Measurements from ENCODE around the gene CCNF.
"Not testable (repeated sequence)": the region's sequence is repeated elsewhere in the genome, so short reads cannot be mapped to it uniquely, and the experiment has no call there.

The CCNF gene

DNA sequence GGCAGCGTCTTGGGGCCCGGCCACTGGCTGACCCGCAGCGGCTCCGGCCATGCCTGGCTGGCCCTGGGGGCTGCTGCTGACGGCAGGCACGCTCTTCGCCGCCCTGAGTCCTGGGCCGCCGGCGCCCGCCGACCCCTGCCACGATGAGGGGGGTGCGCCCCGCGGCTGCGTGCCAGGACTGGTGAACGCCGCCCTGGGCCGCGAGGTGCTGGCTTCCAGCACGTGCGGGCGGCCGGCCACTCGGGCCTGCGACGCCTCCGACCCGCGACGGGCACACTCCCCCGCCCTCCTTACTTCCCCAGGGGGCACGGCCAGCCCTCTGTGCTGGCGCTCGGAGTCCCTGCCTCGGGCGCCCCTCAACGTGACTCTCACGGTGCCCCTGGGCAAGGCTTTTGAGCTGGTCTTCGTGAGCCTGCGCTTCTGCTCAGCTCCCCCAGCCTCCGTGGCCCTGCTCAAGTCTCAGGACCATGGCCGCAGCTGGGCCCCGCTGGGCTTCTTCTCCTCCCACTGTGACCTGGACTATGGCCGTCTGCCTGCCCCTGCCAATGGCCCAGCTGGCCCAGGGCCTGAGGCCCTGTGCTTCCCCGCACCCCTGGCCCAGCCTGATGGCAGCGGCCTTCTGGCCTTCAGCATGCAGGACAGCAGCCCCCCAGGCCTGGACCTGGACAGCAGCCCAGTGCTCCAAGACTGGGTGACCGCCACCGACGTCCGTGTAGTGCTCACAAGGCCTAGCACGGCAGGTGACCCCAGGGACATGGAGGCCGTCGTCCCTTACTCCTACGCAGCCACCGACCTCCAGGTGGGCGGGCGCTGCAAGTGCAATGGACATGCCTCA, 42.6 kb downstream of the CCNF start:
- peak; percentile 43 for DNase-seq (ENCODE audit: low spot score)

DNA sequence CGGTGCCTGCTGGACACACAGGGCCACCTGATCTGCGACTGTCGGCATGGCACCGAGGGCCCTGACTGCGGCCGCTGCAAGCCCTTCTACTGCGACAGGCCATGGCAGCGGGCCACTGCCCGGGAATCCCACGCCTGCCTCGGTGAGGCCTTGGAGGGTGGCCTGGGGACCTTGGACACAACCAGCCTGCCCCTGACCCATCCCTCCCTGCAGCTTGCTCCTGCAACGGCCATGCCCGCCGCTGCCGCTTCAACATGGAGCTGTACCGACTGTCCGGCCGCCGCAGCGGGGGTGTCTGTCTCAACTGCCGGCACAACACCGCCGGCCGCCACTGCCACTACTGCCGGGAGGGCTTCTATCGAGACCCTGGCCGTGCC, 43.2 kb downstream of the CCNF start:
- DNase-seq (ENCODE audit: low spot score): no peak

DNA sequence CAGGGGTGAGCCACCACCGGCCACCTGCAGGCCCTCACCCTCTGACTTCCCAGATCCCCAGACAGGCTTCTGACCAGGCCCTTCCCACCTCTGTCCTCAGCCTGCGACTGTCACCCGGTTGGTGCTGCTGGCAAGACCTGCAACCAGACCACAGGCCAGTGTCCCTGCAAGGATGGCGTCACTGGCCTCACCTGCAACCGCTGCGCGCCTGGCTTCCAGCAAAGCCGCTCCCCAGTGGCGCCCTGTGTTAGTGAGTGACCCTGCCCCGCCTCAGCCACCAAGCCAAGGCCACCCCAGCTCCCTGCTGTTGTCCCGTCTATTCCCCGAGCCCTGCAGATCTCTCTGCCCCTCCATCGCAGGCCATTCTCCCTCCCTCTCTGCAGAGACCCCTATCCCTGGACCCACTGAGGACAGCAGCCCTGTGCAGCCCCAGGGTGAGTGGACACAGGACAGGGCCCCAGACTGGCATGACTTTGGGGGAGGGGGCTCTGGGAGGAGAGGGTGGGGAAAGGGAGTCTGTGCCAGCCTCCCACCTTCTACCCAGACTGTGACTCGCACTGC, 43.7 kb downstream of the CCNF start:
- no peak for DNase-seq (ENCODE audit: low spot score)

DNA sequence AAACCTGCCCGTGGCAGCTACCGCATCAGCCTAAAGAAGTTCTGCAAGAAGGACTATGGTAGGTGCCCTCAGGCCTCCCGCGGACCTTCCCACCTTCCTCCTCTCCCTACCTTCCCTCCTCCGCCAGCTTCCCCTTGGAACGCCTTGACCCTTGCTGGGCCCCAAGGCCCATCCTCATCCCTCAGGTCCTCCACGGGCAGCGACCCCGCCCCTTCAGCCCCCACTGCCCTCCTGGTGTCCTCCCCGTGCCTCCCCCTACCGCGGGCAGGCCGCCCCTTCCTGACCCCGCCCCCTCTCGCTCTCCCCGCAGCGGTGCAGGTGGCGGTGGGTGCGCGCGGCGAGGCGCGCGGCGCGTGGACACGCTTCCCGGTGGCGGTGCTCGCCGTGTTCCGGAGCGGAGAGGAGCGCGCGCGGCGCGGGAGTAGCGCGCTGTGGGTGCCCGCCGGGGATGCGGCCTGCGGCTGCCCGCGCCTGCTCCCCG, 44.2 kb downstream of the CCNF start:
- peak; percentile 55 for DNase-seq (ENCODE audit: low spot score)

DNA sequence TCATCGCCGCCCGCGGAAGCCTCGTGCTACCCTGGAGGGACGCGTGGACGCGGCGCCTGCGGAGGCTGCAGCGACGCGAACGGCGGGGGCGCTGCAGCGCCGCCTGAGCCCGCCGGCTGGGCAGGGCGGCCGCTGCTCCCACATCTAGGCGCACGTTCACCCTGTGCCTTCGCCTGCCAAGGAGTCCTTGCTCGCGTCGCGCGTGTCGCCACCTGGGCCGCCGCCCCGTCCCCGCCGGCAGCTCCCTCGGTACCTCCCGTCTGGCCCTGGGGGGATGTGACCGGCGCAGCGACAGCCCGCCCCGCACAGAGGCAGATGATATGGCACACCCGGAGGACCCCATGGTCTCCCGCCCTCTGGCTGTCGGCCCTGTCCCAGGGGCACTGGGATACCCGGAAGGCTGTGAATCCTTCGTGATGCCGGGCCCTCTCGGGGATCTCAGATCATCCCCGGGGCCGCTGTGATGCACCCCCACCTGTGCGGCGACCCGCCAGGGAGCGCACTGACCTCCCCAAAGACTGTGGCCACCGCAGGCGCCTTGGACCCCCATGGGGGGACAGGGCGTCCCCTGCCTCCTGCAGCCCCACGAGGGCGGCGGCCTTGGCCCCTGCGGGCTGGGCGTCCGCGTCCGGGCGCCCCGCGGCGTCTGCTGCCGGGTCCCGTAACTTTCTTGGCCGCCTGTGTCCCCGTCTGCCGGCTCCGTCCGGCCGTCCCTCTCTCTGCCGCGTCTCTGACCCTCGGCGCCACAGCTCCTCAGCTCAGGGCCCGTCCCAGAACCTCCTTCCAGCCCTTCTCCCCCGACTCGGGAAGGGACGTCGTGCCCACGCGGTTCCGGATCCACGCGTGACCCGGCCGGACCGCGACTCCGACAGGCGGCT, 45.0 kb downstream of the CCNF start:
- peak; percentile 70 for DNase-seq (ENCODE audit: low spot score)

DNA sequence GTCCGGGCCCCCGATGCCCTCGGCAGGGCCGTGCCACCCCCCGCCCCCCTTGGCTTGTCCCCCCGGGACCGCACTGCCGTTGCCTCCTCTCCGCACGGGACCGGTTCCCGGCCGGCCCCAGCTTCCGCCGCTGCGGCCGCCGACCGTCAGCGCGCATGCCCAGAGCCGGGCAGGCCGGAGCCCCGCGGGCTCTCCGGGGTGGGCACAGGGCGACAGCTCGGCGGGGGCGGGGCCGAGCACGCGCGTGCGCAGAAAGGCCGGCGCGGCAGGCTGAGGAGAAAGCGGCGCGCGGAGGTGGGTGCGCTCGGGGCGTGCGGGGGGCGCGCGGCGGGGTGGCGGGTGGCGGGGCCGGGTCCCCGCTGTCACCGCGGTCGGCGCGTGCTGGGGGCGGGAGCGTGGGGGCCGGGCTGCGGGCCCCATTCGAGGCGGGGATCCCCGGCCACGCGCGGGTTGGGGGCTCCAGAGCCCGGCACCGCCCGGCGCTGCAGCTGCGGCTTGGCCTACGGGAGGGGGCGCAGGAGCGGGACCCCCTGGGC, 45.7 kb downstream of the CCNF start, which contains the start of gene TBC1D24:
TBC1D24 (plus strand) TSS at position 251 of the 536 bp plus-strand sequence. CDS start 21,022 bp downstream, outside the sequence.
- peak; percentile 89 for DNase-seq (ENCODE audit: low spot score)

DNA sequence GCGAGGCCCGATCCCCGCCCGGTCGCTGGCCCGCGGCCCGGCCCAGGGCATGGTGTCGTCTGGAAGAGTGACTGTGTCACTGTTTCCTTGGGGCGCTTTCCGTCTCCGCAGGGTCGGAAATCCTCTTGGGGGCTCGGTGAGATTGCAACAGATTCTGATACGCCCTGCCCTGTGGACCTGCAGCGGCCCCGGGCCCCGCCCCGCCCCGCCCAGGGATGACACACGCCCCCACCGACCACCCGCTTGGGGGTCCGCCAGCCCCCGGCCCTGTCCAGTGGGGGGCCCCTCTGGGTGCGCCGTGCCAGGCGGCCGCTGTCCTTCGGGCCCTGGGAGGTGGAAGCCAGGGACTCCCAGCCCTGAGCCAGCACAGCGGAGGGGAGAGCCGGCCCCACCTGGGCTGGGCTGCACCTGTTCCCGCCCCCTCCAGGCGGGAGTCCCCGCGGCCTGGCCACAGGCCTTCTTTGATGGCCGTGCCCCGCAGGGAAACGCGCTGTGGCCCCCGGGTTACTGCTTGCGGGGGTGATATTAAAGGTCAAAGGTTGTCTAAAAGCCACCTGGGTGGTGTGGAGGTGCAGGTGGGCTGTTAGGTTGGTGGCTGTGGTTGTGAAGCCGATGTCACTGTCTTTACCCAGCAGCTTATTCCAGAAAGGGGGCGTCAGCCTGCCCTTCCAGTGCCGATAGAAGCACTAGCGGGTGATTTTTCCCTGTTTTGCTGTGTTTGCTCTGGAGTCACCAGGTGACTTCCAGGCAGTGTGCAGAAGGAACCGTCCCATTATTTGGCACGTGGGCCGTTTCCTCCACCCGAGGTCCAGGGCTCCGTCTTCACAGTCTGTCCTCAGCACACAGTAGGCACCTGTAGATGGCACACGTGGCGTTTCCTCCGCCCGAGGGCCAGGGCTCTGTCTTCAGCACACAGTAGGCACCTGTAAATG, 46.4 kb downstream of the CCNF start:
- DNase-seq (ENCODE audit: low spot score): peak; percentile 72

DNA sequence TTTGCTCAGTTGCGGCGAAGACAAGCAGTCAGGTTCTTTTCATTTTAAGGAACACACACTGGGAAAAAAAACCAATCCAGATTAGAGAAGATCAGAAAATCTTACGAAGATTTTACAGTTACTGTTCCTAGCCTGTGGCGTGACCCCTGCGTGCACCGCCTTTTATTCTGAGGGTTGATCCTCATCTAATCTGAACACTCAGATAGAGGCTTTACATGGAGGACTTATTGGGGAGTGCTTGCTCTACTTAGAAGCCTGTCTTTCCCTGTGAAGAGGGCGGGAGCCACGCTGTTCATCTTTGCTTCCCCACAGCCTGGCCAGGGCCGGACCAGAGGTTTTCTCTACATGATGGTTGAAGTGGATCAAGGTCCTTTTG, 47.1 kb downstream of the CCNF start:
- no peak for DNase-seq (ENCODE audit: low spot score)

DNA sequence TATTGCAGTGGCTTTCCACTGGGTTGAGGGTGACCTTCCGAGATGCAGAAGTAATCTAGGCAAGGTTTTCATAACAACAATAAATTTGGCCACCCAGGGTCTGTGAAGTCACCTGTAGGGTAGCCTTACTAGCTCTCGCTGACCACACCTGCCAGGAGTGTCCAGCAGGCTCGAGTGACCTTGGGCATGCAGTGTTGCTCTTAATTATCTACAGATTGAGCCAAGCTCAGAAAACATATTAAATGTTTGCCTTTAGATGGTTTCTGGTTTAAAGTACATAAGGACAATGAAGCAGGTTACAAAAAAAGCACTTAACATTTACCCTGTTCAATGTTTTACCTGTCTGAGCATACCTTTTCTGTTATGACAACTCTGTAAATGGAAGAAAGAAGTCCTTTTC, 47.5 kb downstream of the CCNF start:
- no peak for DNase-seq (ENCODE audit: low spot score)

DNA sequence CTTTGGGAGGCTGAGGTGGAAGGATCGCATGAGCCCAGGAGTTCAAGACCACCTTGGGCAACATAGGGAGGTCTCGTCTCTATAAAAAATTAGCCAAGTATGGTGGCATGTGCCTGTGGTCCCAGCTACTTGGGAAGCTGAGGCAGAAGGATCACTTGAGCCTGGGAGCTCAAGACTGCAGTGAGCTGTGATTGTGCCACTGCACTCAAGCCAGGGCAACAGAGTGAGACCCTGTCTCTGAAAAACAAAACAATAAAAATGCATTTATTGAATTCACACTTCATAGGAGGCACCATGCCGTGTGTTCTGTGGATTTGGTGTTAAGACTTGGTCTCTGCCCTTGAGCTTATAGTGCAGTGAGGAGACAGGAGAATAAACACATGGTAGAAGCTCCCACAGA, 48.1 kb downstream of the CCNF start:
- no peak for DNase-seq (ENCODE audit: low spot score)

DNA sequence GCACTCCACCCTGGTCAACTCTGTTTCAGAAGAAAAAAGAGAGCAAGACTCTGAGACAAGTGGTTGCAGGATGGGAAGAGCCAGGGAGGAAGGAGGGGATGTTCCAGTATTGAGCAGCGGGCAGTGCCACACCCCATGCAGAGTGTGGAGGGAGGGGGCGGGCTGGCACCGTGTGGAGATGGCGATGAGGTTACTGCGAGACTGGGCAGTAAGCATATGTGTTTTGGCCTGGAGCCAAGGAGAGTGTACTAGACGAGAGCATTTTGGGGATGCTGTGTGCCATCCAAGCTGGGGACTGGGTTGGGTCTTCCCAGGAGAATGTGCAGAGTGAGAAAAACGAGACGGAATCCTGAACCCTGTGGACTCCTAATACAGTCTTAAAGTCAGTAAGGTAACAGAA, 49.0 kb downstream of the CCNF start:
- no peak for DNase-seq (ENCODE audit: low spot score)

DNA sequence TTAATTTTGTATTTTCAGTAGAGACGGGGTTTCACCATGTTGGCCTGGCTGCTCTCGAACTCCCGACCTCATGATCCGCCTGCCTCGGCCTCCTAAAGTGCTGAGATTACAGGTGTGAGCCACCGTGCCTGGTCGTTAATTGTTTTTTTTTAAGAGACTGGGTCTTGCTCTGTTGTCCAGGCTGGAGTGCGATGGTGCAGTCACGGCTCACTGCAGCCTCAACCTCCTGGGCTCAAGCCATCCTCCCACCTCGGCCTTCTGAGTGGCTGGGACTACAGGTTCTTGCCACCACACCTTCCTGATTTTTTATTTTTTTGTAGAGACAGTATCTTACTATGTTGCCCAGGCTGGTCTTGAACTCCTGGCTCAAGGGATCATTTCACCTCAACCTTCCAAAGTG, 50.7 kb downstream of the CCNF start:
- not testable (repeated sequence) for DNase-seq (ENCODE audit: low spot score)

DNA sequence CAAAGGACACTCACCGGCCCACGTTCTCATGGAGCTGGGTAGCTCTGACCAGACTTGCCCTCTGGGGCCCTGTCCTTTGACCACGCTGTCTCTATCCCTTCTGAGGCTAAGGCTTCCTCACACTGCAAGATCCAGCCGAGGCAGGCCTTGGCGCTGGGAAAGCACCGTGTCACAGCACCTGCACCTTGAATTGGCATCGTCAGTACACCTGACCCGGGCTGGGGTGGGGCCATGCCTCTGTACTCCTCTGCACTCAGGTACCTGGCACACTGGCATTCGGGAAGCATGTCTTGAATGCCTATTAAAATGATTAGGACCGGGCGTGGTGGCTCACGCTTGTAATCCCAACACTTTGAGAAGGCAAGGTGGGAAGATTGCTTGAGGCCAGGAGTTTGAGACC, 51.7 kb downstream of the CCNF start:
- DNase-seq (ENCODE audit: low spot score): no peak

DNA sequence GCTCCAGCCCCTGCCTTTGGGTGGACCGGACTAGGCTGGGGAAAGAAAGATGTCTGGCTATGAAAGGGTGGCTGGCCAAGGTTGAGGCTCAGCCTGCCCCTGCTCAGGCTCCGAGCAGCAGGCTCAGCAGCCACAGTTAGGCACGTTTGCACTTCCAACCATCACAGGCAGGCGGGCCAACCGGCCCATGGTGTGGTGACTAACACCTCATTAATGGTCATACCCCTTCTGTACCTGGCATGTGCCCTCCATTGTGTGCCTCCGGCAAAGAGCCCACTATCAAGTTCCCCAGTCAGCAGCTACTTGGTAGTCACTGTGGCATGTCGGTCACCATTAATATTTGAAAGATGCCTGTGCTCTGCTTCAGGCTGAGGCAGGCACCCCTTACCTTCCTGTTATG, 52.4 kb downstream of the CCNF start:
- DNase-seq (ENCODE audit: low spot score): no peak

DNA sequence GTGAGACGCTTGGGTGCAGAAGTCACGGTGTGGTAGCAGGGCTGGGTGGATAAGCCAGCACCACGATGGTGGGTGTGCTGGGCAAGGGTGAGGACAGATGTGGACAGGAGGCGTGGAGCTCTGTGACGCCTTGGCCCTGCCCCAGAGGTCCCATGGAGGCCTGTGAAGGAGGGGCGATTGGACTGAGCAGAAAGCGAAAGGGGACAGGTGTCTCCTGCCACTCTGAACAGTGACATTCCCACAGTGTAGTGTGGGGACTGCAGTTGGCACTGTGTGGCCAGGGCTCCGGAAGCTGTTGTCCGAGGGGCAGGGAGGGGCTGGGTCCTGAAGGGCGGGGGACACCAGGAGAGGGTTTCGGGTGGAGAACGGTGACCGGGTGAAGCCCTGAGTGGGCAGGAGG, 53.0 kb downstream of the CCNF start:
- DNase-seq (ENCODE audit: low spot score): no peak

DNA sequence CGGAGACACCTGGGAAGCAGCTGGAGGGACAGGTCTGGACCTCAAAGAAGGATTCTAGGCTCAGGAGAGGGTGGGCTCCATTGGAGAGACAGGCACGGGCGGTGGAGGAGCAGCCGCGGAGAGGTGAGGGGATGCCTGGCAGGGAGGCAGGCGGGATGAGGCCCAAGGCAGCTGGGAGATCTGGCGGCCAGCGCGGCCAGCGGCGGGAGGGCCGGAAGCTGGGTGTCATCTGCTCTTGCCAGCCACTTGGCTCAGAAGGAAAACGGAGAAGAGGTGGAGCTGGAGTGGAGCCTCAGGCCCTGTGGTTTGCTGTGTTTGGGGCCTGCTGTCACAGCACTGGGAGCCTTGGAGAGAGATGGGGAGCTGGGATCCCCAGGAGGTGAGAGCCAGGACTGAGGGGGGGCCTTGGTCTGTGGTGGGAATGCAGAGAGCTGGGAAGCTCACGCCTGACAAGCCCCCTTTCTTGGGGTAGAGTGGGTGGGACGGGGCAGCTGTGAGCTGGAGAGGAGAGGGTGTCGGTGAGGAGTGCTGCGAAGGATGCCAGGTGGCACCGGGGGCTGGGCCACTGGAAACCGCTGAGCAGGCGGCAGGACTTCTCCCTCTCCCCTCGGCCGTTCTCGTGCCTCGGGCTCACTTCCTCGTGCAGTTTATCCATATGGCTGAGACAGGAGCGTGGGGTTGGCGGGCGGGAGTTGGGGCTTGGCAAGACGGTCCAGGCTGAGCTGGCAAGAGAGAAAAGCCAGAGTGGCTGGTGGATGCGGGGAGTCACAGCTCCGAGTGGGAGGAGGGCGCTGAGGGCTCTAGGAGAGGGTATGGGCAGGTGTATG, 53.7 kb downstream of the CCNF start:
- DNase-seq (ENCODE audit: low spot score): no peak

DNA sequence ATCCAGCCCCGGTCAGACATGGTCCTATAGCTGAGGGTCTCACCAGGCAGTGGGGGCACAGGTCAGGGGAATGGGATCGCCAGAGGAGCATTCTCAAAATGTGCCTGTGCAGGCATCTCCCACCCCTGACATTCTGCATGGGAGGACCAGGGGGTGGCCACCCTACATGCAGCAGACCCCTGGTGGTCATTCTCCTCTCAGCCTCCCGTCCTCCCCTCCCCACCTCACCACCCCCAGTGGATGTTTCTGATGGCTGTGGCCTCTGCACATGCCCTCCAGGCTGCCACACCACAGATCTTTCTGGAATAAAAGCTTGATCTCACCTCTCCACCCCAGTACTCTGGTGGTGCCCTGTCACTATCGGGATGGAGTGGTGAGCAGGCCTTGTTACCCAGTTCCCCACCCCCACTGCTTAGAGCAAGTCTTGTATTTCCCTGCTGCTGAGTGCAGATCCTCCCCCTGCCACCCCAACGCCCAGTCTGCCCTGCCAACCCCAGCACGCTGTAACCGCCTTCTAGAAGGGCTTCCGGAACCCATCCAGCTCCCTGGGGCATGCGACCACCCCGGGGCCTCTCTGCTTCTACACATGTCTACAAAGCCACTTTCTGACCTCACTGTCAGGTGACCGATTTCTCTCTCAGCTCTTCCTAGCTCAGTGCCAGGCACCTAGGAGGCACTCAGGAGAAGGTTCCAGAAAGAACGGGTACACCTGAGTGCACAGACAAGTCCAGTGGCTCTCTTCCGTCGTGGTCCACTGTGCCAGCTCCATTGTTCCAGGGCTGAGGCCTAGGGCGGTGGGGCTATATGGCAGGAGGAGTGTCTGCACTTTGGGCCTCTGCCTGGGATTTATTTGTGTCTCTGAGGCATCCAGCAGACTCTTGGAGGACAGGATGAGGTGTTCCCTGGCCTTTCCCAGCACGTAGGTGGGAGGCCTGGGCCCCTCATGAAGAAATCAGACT, 55.0 kb downstream of the CCNF start:
- DNase-seq (ENCODE audit: low spot score): no peak

DNA sequence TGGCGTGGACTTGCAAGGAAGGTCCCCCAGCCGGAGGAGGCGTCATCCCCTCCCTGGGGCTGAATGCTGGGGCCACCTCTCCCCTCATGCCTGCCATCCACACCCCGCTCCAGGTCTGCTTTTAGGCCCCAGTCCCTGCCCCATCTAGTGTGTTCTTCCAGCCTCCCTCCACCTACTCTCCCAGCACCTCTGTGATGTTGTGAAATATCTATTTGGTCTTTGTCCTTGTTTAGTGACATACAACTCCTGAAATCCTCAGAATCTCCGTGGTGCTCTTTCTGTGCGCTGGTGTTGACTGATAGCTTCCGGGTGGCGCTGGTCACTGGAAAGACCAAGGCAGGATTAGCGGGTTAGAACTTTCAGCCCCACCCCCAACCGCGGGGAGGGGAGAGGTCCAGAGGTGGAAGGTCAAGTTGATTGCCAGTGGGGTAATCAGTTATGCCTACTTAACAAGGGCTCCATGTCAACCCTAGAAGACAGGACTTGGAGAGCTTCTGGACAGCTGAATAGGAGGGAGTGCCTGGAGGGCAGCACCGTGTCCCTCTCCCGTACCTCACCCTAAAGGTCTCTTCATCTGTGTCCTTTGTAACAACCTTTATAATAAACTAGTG, 55.8 kb downstream of the CCNF start:
- no peak for DNase-seq (ENCODE audit: low spot score)

Measured in NAMALWA (cell line).